Neural progenitor cell (in vitro differentiated cells): ENCODE measurements around the gene POLK. TPM values are rescaled to one million over a fixed set of nuclear protein-coding genes. Genes with fewer than 3 reads are reported as not detected.
"Not testable (repeated sequence)": the region's sequence is repeated elsewhere in the genome, so short reads cannot be mapped to it uniquely, and the experiment has no call there.

ENCODE experiments used
- DNase-seq: peaks from one replicate; pipeline ENCODE4 v3.0.0-alpha.2; 2016; ENCODE audit warnings: low spot score
- H2AFZ ChIP-seq: fragments of 200-600 bp; sonication (generic); replicated peaks from 2 replicates; pipeline ENCODE4 v1.6.1; 2016; ENCODE audit warnings: antibody characterized with exemption
- H3F3A ChIP-seq: fragments of 200-600 bp; sonication (generic); 2 replicates; pipeline ENCODE4 v1.6.1; 2016; ENCODE audit warnings: antibody characterized with exemption, low read depth
- H3K27ac ChIP-seq: fragments of 200-600 bp; sonication (generic); 2 replicates; pipeline ENCODE4 v1.5.1; 2016; ENCODE audit warnings: mild to moderate bottlenecking
- H3K27me3 ChIP-seq: fragments of 200-600 bp; sonication (generic); 2 replicates; pipeline ENCODE4 v1.6.1; 2016; ENCODE audit warnings: mild to moderate bottlenecking, moderate library complexity
- H3K36me3 ChIP-seq: fragments of 200-600 bp; sonication (generic); 2 replicates; pipeline ENCODE4 v1.5.1; 2016
- H3K4me1 ChIP-seq: fragments of 200-600 bp; sonication (generic); 2 replicates; pipeline ENCODE4 v1.6.1; 2016; ENCODE audit warnings: mixed run types
- H3K4me2 ChIP-seq: fragments of 200-600 bp; sonication (generic); 2 replicates; pipeline ENCODE4 v1.6.1; 2016
- H3K4me3 ChIP-seq: fragments of 200-600 bp; sonication (generic); 2 replicates; pipeline ENCODE4 v1.5.1; 2016
- H3K79me2 ChIP-seq: fragments of 200-600 bp; sonication (generic); 2 replicates; pipeline ENCODE4 v1.6.1; 2016; ENCODE audit warnings: low read depth
- H3K9ac ChIP-seq: fragments of 200-600 bp; sonication (generic); 2 replicates; pipeline ENCODE4 v1.6.1; 2016
- H3K9me3 ChIP-seq: fragments of 200-600 bp; sonication (generic); 2 replicates; pipeline ENCODE4 v1.5.1; 2016; ENCODE audit warnings: low read depth
- H4K20me1 ChIP-seq: fragments of 200-600 bp; sonication (generic); 2 replicates; pipeline ENCODE4 v1.6.1; 2016; ENCODE audit warnings: low read depth
- H3K27ac Mint-ChIP-seq: 3 replicates; pipeline ENCODE4 v1.8.0; 2021; ENCODE audit warnings: mixed read lengths
- H3K27me3 Mint-ChIP-seq: 2 replicates; pipeline ENCODE4 v1.8.0; 2022; ENCODE audit warnings: low read depth, mild to moderate bottlenecking, inconsistent platforms, moderate library complexity, mixed read lengths; ENCODE audit not compliant: insufficient read depth
- H3K36me3 Mint-ChIP-seq: 3 replicates; pipeline ENCODE4 v1.8.0; 2021; ENCODE audit warnings: mixed read lengths
- H3K4me1 Mint-ChIP-seq: 3 replicates; pipeline ENCODE4 v1.8.0; 2021; ENCODE audit warnings: mixed read lengths
- H3K4me3 Mint-ChIP-seq: 3 replicates; pipeline ENCODE4 v1.8.0; 2021; ENCODE audit warnings: mild to moderate bottlenecking, moderate library complexity, mixed read lengths
- H3K9me3 Mint-ChIP-seq: 3 replicates; pipeline ENCODE4 v1.8.0; 2020; ENCODE audit warnings: mixed read lengths
- EZH2 ChIP-seq: fragments of 200-600 bp; sonication (generic); IDR thresholded peaks from 2 replicates; pipeline ENCODE4 v1.6.1; 2017; ENCODE audit warnings: antibody characterized with exemption, mild to moderate bottlenecking, moderate library complexity
- EZH2phosphoT487 ChIP-seq: fragments of 200-600 bp; sonication (generic); IDR thresholded peaks from 2 replicates; pipeline ENCODE4 v1.6.1; 2017; ENCODE audit warnings: antibody characterized with exemption
- total RNA-seq: library from RNA; depleted of rRNA; stranded (reverse); fragments of >200 nt; gene quantifications from 2 replicates; pipeline ENCODE4 v1.2.3, GENCODE V29; 2015; ENCODE audit warnings: low replicate concordance
- TF ChIP-seq, protein P1 (sequence below): fragments of 200-600 bp; sonication (generic); IDR thresholded peaks from 2 replicates; pipeline ENCODE4 v1.5.1; 2017; ENCODE audit warnings: antibody characterized with exemption, mild to moderate bottlenecking

Gene POLK
- total RNA-seq, 1 donor from 2014 or later: 30.9 TPM

DNA sequence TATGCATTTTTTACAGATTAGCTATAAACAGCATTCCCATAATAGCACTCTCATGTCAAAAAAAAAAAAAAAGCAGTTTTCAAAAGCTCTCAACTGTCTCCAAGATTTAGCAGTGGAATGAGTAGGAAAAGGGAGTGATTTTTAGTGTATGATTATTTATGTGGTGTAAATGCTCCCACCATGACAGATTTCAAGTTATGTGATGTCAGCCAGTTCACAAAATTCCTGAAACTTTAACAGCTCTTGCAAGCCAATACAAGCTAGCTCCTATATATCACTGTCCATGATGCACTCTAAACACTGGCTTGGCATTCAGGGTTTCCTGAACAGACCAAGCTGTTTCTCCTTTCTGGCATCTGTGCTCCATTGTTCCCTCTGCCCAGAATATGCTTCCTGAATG lies 91.7 kb downstream of the POLK start:
- H3K36me3 Mint-ChIP-seq: peaks cover 17% of the 10 kb centered on the region
- no peak overlapping the region for H3K4me3 Mint-ChIP-seq

DNA sequence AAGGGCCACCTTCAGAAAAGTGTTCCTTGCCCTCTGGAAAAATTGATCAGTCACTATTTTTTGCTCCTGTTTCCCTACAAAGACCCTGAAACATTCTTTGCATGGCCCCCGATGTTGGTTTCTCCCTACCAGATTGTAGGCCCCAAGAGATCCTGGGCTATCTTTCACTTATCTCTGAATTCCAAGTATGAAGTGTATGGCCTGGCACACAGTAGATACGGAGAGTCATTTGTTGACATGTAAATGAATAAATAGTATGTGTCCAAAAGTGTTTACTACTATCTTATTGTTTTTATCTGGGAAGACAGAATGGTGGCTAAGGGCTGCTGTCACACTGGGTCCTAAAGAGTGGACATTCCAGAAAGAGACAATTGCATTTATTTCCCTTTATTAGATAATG lies 92.1 kb downstream of the POLK start:
- no peaks in the 10 kb centered on the region for H4K20me1 ChIP-seq
- no peak overlapping the region for H3K4me2 ChIP-seq
- peaks cover 3% of the 10 kb centered on the region for H3F3A ChIP-seq
- TF ChIP-seq EZH2 (no peak), EZH2phosphoT487 (no peak)
- TF ChIP-seq, protein P1, sequence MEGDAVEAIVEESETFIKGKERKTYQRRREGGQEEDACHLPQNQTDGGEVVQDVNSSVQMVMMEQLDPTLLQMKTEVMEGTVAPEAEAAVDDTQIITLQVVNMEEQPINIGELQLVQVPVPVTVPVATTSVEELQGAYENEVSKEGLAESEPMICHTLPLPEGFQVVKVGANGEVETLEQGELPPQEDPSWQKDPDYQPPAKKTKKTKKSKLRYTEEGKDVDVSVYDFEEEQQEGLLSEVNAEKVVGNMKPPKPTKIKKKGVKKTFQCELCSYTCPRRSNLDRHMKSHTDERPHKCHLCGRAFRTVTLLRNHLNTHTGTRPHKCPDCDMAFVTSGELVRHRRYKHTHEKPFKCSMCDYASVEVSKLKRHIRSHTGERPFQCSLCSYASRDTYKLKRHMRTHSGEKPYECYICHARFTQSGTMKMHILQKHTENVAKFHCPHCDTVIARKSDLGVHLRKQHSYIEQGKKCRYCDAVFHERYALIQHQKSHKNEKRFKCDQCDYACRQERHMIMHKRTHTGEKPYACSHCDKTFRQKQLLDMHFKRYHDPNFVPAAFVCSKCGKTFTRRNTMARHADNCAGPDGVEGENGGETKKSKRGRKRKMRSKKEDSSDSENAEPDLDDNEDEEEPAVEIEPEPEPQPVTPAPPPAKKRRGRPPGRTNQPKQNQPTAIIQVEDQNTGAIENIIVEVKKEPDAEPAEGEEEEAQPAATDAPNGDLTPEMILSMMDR: no peak
- H3K4me3 Mint-ChIP-seq: no peak overlapping the region
- H3K9me3 Mint-ChIP-seq: no peaks in the 10 kb centered on the region
- no peaks in the 10 kb centered on the region for H3K27me3 ChIP-seq
- H3K9me3 ChIP-seq: no peaks in the 10 kb centered on the region
- no peaks in the 10 kb centered on the region for H3K4me1 ChIP-seq
- no peak overlapping the region for H2AFZ ChIP-seq
- no peaks in the 10 kb centered on the region for H3K36me3 ChIP-seq
- H3K9ac ChIP-seq: no peak overlapping the region
- H3K36me3 Mint-ChIP-seq: peaks cover 17% of the 10 kb centered on the region
- H3K79me2 ChIP-seq: no peaks in the 10 kb centered on the region
- peaks cover 2% of the 10 kb centered on the region for H3K27me3 Mint-ChIP-seq
- H3K27ac Mint-ChIP-seq: no peak overlapping the region
- no peak for DNase-seq
- H3K27ac ChIP-seq: no peak overlapping the region
- H3K4me3 ChIP-seq: no peak overlapping the region
- peaks cover 5% of the 10 kb centered on the region for H3K4me1 Mint-ChIP-seq

More for the DNA sequence above, 91.7 kb downstream of the POLK start:
- Histone ChIP-seq H3K4me1 (no peaks in the 10 kb centered on the region), H2AFZ (no peak overlapping the region), H3K27me3 (no peaks in the 10 kb centered on the region), H3K36me3 (no peaks in the 10 kb centered on the region), H3K9ac (no peak overlapping the region), H3K79me2 (no peaks in the 10 kb centered on the region), H3K4me2 (no peak overlapping the region), H3K9me3 (no peaks in the 10 kb centered on the region), H3F3A (peaks cover 3% of the 10 kb centered on the region), H4K20me1 (no peaks in the 10 kb centered on the region), H3K4me3 (no peak overlapping the region), H3K27ac (no peak overlapping the region)
- Mint-ChIP-seq H3K27ac (no peak overlapping the region), H3K4me1 (peaks cover 5% of the 10 kb centered on the region), H3K9me3 (no peaks in the 10 kb centered on the region), H3K27me3 (peaks cover 2% of the 10 kb centered on the region)
- DNase-seq: no peak
- TF ChIP-seq EZH2: no peak
- TF ChIP-seq, protein P1: no peak
- no peak for TF ChIP-seq EZH2phosphoT487

DNA sequence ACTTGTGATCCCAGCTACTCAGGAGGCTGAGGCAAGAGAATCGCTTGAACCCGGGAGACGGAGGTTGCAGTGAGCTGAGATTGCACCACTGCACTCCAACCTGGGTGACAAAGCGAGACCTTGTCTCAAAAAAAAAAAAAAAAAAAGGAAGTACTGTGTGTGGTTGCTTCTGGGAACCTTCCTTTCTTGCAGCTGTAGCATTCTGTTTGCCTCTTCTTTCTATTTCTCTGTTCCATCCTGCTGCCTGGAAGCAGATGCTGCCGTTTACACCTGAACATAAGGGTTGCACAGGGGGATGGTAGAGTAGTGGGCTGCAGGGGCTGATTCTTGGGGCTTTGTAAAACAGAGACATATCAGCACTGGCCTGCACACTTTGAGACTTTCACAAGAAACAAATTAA lies 95.7 kb downstream of the POLK start:
- not testable (repeated sequence) for H3K9me3 Mint-ChIP-seq, H3K4me1 ChIP-seq, H3K27me3 Mint-ChIP-seq, H3K36me3 Mint-ChIP-seq, H3K9ac ChIP-seq, H4K20me1 ChIP-seq, H2AFZ ChIP-seq, H3K4me3 Mint-ChIP-seq, H3K4me3 ChIP-seq, H3K79me2 ChIP-seq, H3K27ac ChIP-seq, H3K9me3 ChIP-seq, H3K27me3 ChIP-seq, H3K27ac Mint-ChIP-seq, H3K4me2 ChIP-seq, DNase-seq, H3K36me3 ChIP-seq
- peaks cover 21% of the 10 kb centered on the region for H3F3A ChIP-seq
- peaks cover 20% of the 10 kb centered on the region for H3K4me1 Mint-ChIP-seq

DNA sequence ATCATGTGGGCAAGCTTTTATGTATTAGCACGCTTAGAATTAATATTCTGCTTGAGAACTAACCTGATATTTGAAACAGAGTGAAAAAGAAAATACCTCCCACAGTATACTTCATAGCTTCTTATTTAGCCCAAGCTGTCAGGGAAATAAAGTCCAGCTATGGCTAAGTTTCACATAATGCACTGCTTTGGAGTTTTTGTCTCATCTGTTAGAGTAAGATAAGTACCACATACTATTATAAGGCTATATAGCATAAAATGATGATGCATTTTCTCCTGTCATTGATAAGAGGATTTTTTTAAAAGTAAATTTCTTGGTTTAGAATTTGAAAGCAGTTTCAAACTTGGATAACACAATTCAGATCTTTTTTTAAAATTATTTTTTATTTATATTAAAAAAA lies 97.2 kb downstream of the POLK start:
- Histone ChIP-seq H3K9me3 (no peaks in the 10 kb centered on the region), H3K36me3 (no peaks in the 10 kb centered on the region), H3K9ac (no peak overlapping the region), H3K27me3 (peaks cover 9% of the 10 kb centered on the region), H3K27ac (no peak overlapping the region), H3K4me2 (no peak overlapping the region), H3K4me1 (peaks cover 8% of the 10 kb centered on the region), H3F3A (peaks cover 21% of the 10 kb centered on the region), H4K20me1 (no peaks in the 10 kb centered on the region), H3K4me3 (no peak overlapping the region), H3K79me2 (no peaks in the 10 kb centered on the region), H2AFZ (no peak overlapping the region)
- Mint-ChIP-seq H3K9me3 (no peaks in the 10 kb centered on the region), H3K36me3 (peaks cover 6% of the 10 kb centered on the region), H3K4me3 (no peak overlapping the region), H3K27me3 (peaks cover 9% of the 10 kb centered on the region), H3K4me1 (peaks cover 20% of the 10 kb centered on the region), H3K27ac (no peak overlapping the region)
- no peak for TF ChIP-seq EZH2phosphoT487
- no peak for DNase-seq
